Stimulated activated CD4-positive, alpha-beta T cell treated with anti-CD3 and anti-CD28 coated beads, Interleukin-1b, Interleukin-23, amount 100 ng/mL, for 1 hour (primary cell): Measurements from ENCODE around the gene SATL1.
"Not testable (repeated sequence)": the region's sequence is repeated elsewhere in the genome, so short reads cannot be mapped to it uniquely, and the experiment has no call there.

ENCODE experiments used
- DNase-seq, 2 donors: peaks; one replicate each; pipeline ENCODE4 v3.0.0-alpha.2; 2020; ENCODE audit warnings: low read depth in 2 of 2

The SATL1 gene

DNA sequence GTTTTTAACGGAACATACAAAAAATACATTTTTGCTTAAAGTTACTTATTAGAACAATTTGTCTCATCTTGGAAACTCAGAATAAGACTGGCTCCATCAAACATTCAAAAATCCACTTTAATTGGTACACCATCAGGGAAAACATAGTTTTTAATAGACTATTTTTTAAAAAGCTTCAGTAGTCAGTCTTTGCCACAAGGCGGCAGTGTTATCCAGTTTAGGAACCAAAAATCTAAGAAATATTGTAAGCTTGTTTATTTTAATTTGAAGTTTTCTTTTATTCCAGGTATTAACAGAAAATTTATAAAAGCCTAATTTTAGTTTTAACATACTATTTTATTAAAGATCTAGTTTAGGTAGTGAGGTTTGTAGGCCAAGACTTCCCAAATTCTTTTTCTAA, 132.2 kb downstream of the SATL1 start:
- no peak for DNase-seq

DNA sequence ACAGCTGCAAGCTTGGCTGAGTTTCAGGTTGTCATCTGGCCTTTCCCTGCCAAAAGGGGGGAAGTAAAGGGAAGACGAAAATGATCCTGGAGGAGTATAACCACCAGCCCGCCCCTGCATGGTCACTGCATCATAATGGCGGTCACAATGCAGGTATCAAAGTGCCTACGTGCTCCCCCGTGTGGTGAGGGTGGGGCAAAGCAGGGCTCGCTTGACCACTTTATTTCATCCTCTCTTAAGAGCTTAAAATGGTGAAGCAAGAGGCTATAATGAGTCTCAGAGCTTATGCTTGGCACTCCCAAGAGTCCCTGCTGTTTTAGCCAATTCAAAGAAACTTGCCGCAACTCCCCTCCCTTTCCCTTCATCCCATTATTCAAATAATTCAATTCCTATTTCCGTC, 134.3 kb downstream of the SATL1 start:
- no peak for DNase-seq

DNA sequence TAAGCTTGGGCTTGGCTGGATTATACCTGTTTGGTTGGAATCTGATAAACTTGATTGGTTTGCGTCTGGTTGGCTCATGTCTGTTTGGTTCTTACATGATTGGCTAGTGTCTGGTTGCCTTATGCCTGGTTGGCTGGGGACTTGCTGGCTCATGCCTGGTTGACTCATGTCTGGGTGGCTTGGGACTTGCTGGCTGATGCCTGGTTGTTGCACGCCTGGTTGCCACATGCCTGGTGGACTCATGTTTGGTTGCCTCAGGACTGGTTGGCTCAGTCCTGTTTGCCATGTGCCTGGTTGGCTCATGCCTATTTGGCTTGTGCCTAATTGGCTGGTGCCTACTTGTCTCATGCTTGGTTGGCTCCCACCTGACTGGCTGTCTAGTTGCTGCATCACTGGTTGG, 135.4 kb downstream of the SATL1 start:
- DNase-seq = no peak

DNA sequence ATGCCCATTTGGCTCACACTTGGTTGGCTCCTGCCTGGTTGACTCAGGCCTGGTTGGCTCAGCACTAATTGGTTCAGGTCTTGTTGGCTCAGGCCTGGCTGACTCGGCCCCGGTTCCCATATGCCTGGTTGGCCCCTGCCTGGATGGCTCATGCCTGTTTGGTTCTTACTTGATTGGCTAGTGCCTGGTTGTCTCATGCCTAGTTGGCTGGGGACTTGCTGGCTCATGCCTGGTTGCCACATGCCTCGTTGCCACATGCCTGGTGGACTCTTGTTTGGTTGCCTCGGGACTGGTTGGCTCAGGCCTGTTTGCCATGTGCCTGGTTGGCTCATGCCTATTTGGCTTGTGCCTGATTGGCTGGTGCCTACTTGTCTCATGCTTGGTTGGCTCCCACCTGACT, 136.2 kb downstream of the SATL1 start:
- DNase-seq = no peak

DNA sequence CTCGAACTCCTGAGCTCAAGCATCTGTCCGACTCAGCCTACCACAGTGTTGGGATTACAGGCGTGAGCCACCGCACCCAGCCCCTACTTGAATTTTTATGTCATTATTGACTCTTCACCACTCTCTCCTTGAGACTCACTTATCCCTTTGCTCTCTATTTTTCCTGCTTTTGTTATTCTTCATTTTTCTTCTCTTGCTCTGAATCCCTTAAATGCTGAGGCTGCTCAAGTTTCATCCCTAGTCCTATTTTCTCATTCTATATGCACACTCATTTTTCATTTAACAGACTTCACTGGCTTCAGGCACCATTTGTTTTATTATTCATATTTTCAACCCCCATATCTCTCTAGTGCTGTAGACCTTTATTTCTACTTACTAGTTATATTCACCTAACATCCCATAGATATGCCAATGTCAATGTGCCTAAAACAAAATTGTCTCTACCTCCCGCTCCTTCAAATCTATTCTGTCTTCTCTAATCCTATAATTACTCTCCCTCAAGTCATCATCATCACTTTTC, 154.2 kb downstream of the SATL1 start:
- no peak for DNase-seq

DNA sequence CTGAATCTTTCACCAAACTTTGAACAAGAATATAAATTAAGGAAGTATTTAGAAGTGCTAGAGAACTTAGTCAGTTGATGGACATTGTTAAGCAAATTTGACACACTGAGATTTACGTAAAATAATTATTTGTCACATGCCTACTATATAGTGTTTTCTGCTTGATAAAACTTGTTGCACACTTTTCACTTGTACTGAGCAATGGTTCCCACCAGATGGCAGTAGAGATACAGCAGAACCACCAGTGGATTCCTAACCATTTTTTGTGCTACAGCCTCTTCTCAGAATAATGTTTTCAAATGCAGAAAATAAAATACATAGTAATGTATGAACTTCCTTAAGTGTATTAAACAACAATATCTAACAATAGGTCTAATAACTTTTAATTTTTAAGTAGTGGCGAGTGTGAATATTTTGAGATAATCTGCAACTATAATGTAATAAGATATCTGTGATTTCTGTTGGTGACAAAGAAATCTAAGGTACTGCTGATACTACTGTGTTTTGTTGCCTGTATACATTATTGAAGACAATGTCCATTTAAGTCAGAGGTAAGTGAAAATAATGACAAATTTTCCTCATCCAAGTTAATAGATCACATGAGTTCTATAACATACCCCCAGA, 158.7 kb downstream of the SATL1 start:
- DNase-seq = no peak

DNA sequence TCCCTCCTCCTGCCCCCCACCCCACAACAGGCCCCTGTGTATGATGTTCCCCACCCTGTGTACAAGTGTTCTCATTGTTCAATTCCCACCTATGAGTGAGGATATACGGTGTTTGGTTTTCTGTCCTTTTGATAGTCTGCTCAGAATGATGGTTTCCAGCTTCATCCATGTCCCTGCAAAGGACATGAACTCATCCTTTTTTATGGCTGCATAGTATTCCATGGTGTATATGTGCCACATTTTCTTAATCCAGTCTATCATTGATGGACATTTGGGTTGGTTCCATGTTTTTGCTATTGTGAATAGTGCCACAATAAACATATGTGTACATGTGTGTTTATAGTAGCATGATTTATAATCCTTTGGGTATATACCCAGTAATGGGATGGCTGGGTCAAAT, 166.3 kb downstream of the SATL1 start:
- not testable (repeated sequence) for DNase-seq

DNA sequence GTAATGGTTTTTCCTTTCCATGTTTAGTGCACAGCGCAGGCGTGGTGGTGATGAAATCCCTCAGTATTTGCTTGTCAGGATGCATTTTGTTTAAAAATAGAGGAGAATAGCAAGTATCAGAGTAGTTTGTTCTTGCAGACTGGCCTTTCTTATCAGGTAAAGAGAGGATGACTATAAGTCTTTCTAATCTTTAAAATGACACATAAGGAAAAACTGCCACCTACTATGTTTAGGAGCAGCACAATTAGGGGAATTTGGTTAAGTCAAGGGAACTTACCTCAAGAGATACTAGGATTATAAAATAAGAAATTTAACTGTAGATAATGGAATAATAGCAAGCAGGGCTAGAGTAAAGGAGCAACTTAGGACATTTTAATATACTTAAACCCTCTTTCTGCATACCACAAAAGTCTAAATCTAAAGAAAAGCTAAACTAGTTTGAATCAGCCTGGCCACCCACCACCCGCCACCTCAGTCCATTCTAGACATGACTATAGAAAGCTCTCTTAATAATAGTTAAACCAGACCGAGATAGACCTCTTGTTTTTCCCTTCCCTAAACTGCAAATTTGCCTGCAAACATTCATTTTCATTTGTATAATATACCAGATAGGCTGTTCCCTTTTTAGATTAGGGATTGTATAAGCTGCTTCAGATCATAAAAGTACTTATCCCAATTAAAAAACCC, 177.9 kb downstream of the SATL1 start:
- DNase-seq = no peak

DNA sequence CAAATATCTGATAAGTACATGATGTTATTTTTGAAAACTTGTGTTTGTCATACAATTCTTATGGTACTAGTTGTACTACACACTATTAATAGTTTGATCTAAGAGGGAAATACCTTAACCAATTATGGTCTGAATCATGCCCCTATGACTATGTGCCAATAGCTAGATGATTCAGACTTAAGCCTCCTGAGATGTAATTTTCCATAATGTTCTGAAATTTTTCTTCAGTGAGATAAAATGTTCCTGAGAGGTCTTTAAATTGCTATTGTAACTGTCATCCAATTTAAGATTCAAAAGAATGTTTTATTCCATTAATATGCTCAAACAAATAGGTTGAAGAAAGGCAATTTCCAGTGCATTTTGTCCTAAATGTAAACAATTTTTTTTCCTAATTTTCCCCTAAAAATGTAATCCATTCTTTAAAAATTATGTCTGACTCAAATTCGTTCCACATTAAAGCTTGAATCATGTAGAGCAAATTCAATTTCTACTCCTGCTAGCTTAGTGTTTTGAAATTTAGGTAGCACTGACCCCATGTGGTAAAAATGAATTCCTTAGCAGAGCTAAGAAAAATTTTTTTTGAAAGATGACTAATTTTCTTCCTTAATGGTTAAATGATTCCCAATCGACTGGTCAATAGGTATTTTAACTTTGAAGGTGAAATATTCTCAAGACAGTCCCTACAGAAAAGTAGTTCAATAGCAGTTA, 190.8 kb downstream of the SATL1 start:
- no peak for DNase-seq

DNA sequence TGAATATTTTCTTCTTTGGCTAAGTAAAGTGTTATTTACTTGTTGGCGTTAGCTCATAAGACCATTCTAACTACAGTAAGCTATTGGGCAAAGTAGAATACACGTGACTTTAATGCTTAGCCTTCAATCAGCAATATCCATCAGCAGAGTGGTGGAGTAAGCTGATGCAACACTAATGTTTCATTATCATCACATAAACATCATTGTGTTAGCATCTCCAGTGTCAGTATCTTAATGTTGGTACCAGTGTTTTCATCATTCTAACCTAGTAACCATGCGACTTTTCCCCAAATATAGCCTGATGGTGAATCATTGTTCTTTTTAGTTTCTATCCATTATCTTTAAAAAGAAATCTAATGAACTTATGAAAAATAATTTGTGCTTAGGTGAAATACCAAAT, 191.4 kb downstream of the SATL1 start:
- DNase-seq = no peak

DNA sequence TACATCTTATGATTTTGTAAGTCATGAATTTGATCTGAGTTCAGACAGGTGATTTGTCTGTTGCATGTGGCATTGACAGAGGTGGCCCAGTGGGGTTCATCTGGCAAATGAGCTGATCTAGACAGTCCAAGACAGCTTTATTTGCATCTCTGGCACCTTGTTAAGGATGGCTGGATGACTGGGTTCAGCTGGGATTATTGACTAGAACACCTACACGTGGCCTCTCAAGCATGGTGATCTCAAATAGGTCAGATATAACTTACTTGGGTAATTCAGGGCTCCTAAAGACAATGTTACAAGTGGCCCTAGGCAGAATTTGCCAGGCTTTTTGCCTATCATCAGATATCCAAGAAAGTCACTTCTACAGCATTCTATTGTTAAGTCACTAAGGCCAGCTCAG, 192.0 kb downstream of the SATL1 start:
- no peak for DNase-seq
